ENCODE data around the gene SNX32. TPM values are rescaled to one million over a fixed set of nuclear protein-coding genes. Genes with fewer than 3 reads are reported as not detected.

The SNX32 gene
- total and polyA plus RNA-seq, 2 of the 13 experiments (the other 11 are each of a cell fraction or from before 2014, with no cell fraction given), result 0.09 to 0.34 TPM

- TF ChIP-seq, protein P1, sequence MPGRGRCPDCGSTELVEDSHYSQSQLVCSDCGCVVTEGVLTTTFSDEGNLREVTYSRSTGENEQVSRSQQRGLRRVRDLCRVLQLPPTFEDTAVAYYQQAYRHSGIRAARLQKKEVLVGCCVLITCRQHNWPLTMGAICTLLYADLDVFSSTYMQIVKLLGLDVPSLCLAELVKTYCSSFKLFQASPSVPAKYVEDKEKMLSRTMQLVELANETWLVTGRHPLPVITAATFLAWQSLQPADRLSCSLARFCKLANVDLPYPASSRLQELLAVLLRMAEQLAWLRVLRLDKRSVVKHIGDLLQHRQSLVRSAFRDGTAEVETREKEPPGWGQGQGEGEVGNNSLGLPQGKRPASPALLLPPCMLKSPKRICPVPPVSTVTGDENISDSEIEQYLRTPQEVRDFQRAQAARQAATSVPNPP (CRISPR knock-in tag; IDR thresholded peaks at IDR 0.05), result no peak
- no peak for TF ChIP-seq ZNF547 (CRISPR knock-in tag; IDR thresholded peaks at IDR 0.05)
- TF ChIP-seq ETV5 (CRISPR knock-in tag; IDR thresholded peaks at IDR 0.05; ENCODE audit: borderline replicate concordance), result no peak
- TF ChIP-seq NR2F6 (IDR thresholded peaks at IDR 0.05), result peak; percentile 75
- TF ChIP-seq NR2F6 (CRISPR knock-in tag; IDR thresholded peaks at IDR 0.05), result peak; percentile 80
- no peak for TF ChIP-seq ARID5B (CRISPR knock-in tag; IDR thresholded peaks at IDR 0.05)
- no peak for TF ChIP-seq REPIN1 (CRISPR knock-in tag; IDR thresholded peaks at IDR 0.05; ENCODE audit: borderline replicate concordance, low read depth)
- TF ChIP-seq SMAD3 (CRISPR knock-in tag; IDR thresholded peaks at IDR 0.05), result no peak
- TF ChIP-seq NR2C2 (CRISPR knock-in tag; IDR thresholded peaks at IDR 0.05; ENCODE audit: borderline replicate concordance), result peak; percentile 56; the same call in 1 of the 2 replicates
- TF ChIP-seq FOSL1 (CRISPR knock-in tag; IDR thresholded peaks at IDR 0.05; ENCODE audit: borderline replicate concordance), result no peak
- no peak for TF ChIP-seq TERF1 (CRISPR knock-in tag; IDR thresholded peaks at IDR 0.05)
- TF ChIP-seq ZNF10 (CRISPR knock-in tag; IDR thresholded peaks at IDR 0.05; ENCODE audit: borderline replicate concordance, low read depth), result no peak
- no peak for TF ChIP-seq ZNF382 (CRISPR knock-in tag; IDR thresholded peaks at IDR 0.05; ENCODE audit: borderline replicate concordance)
- no peak for TF ChIP-seq ZNF839 (CRISPR knock-in tag; IDR thresholded peaks at IDR 0.05; ENCODE audit: borderline replicate concordance)
- TF ChIP-seq, protein P2, sequence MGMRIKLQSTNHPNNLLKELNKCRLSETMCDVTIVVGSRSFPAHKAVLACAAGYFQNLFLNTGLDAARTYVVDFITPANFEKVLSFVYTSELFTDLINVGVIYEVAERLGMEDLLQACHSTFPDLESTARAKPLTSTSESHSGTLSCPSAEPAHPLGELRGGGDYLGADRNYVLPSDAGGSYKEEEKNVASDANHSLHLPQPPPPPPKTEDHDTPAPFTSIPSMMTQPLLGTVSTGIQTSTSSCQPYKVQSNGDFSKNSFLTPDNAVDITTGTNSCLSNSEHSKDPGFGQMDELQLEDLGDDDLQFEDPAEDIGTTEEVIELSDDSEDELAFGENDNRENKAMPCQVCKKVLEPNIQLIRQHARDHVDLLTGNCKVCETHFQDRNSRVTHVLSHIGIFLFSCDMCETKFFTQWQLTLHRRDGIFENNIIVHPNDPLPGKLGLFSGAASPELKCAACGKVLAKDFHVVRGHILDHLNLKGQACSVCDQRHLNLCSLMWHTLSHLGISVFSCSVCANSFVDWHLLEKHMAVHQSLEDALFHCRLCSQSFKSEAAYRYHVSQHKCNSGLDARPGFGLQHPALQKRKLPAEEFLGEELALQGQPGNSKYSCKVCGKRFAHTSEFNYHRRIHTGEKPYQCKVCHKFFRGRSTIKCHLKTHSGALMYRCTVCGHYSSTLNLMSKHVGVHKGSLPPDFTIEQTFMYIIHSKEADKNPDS (CRISPR knock-in tag; IDR thresholded peaks at IDR 0.05), result no peak
- TF ChIP-seq TOPORS (CRISPR knock-in tag; IDR thresholded peaks at IDR 0.05), result no peak
- TF ChIP-seq NR2F2 (IDR thresholded peaks at IDR 0.05; ENCODE audit: borderline replicate concordance, low read depth), result peak; percentile 34; the same call in 1 of the 2 replicates
- TF ChIP-seq ZNF263 (CRISPR knock-in tag; IDR thresholded peaks at IDR 0.05), result no peak
- no peak for TF ChIP-seq NFE2 (CRISPR knock-in tag; IDR thresholded peaks at IDR 0.05)
- no peak for TF ChIP-seq CBX1 (IDR thresholded peaks at IDR 0.05; ENCODE audit: low read depth)
- TF ChIP-seq JARID2 (CRISPR knock-in tag; IDR thresholded peaks at IDR 0.05; ENCODE audit: insufficient replicate concordance), result no peak
These were observed 16.7 kb downstream of the SNX32 start (continued) for GRCh38 chr11:65850217-65851082.
